Astrocyte (in vitro differentiated cells and primary cell): Measurements from ENCODE around the gene FKBP7. TPM values are rescaled to one million over a fixed set of nuclear protein-coding genes. Genes with fewer than 3 reads are reported as not detected.

Experiments
- DNase-seq: peaks from one replicate; pipeline ENCODE4 v3.0.0-alpha.2; 2010; ENCODE audit warnings: low read depth
- FAIRE-seq: peaks from 2 replicates; lab custom pipeline; 2011; peaks lifted over from hg19 to GRCh38; lab: Jason Lieb, UNC
- H2AFZ ChIP-seq: 2 replicates; pipeline ENCODE4 v1.6.0; 2012; ENCODE audit warnings: low read depth, low read length, inconsistent platforms
- H3K27ac ChIP-seq: 2 replicates; pipeline ENCODE4 v1.5.1; 2011; ENCODE audit warnings: low read depth, low read length, inconsistent platforms
- H3K27me3 ChIP-seq: 2 replicates; pipeline ENCODE4 v1.6.0; 2011; ENCODE audit warnings: low read length, inconsistent platforms; ENCODE audit not compliant: insufficient read depth
- H3K36me3 ChIP-seq: 2 replicates; pipeline ENCODE4 v1.5.1; 2011; ENCODE audit warnings: low read length, inconsistent platforms; ENCODE audit not compliant: insufficient read depth
- H3K4me1 ChIP-seq: 2 replicates; pipeline ENCODE4 v1.5.1; 2011; ENCODE audit warnings: low read length, inconsistent platforms; ENCODE audit not compliant: insufficient read depth
- H3K4me2 ChIP-seq: 2 replicates; pipeline ENCODE4 v1.6.0; 2012; ENCODE audit warnings: low read length, inconsistent platforms
- H3K4me3 ChIP-seq: 2 replicates; pipeline ENCODE4 v1.5.1; 2011; ENCODE audit warnings: low read depth, mild to moderate bottlenecking, low read length, inconsistent platforms; ENCODE audit not compliant: insufficient read depth
- H3K79me2 ChIP-seq: 2 replicates; pipeline ENCODE4 v1.6.0; 2012; ENCODE audit warnings: mild to moderate bottlenecking, low read length, inconsistent platforms; ENCODE audit not compliant: insufficient read depth
- H3K9ac ChIP-seq: 2 replicates; pipeline ENCODE4 v1.6.0; 2012; ENCODE audit warnings: mild to moderate bottlenecking, low read length, inconsistent platforms
- H3K9me3 ChIP-seq: 2 replicates; pipeline ENCODE4 v1.5.1; 2012; ENCODE audit warnings: low read depth, mild to moderate bottlenecking, low read length, inconsistent platforms; ENCODE audit not compliant: insufficient read depth
- H4K20me1 ChIP-seq: 2 replicates; pipeline ENCODE4 v1.6.0; 2012; ENCODE audit warnings: low read length, inconsistent platforms; ENCODE audit not compliant: insufficient read depth
- H3K27ac Mint-ChIP-seq: one replicate; pipeline ENCODE4 v1.8.0; 2021; ENCODE audit warnings: mild to moderate bottlenecking, mixed read lengths; ENCODE audit not compliant: unreplicated experiment
- H3K27me3 Mint-ChIP-seq: one replicate; pipeline ENCODE4 v1.8.0; 2021; ENCODE audit warnings: low read depth, mixed read lengths; ENCODE audit not compliant: unreplicated experiment
- H3K36me3 Mint-ChIP-seq: one replicate; pipeline ENCODE4 v1.8.0; 2021; ENCODE audit warnings: low read depth, mixed read lengths; ENCODE audit not compliant: unreplicated experiment
- H3K4me1 Mint-ChIP-seq: one replicate; pipeline ENCODE4 v1.8.0; 2021; ENCODE audit warnings: low read depth, mixed read lengths; ENCODE audit not compliant: unreplicated experiment
- H3K4me3 Mint-ChIP-seq: one replicate; pipeline ENCODE4 v1.8.0; 2021; ENCODE audit warnings: mild to moderate bottlenecking, moderate library complexity, mixed read lengths; ENCODE audit not compliant: unreplicated experiment
- H3K9me3 Mint-ChIP-seq: one replicate; pipeline ENCODE4 v1.8.0; 2021; ENCODE audit warnings: mild to moderate bottlenecking, mixed read lengths; ENCODE audit not compliant: unreplicated experiment
- CTCF ChIP-seq: IDR thresholded peaks from 2 replicates; pipeline ENCODE4 v1.5.1; 2011; ENCODE audit warnings: low read depth, mild to moderate bottlenecking, inconsistent platforms, low read length, moderate library complexity; ENCODE audit not compliant: insufficient read depth
- EZH2 ChIP-seq: IDR thresholded peaks from 2 replicates; pipeline ENCODE4 v1.6.1; 2012; ENCODE audit warnings: mild to moderate bottlenecking, low read length, inconsistent platforms; ENCODE audit not compliant: insufficient read depth
- total RNA-seq: library from RNA; stranded (reverse); gene quantifications from 2 replicates; pipeline ENCODE4 v1.2.1, GENCODE V29; 2021

The FKBP7 gene
- total RNA-seq, 1 donor from 2014 or later: 45.1 TPM

GRCh38 chr2:178508646-178509045 is 30.2 kb upstream of the FKBP7 start:
- H3K27me3 ChIP-seq: no peaks in the 10 kb centered on the region
- H3K4me3 Mint-ChIP-seq: no peak overlapping the region
- H3K9me3 ChIP-seq: no peaks in the 10 kb centered on the region
- H3K27me3 Mint-ChIP-seq: no peaks in the 10 kb centered on the region
- TF ChIP-seq EZH2: no peak
- no peak for TF ChIP-seq CTCF
- peaks cover under 1% of the 10 kb centered on the region for H3K36me3 ChIP-seq
- H3K4me2 ChIP-seq: no peak overlapping the region
- peaks cover 5% of the 10 kb centered on the region for H3K36me3 Mint-ChIP-seq
- H2AFZ ChIP-seq: no peak overlapping the region
- H3K4me1 ChIP-seq: peaks cover 3% of the 10 kb centered on the region
- peaks cover 11% of the 10 kb centered on the region for H3K4me1 Mint-ChIP-seq
- H4K20me1 ChIP-seq: no peaks in the 10 kb centered on the region
- no peak for DNase-seq
- H3K9me3 Mint-ChIP-seq: peaks cover 2% of the 10 kb centered on the region
- no peak overlapping the region for H3K27ac Mint-ChIP-seq
- H3K27ac ChIP-seq: no peak overlapping the region
- no peaks in the 10 kb centered on the region for H3K79me2 ChIP-seq
- FAIRE-seq: no peak
- no peak overlapping the region for H3K9ac ChIP-seq
- no peak overlapping the region for H3K4me3 ChIP-seq

DNA sequence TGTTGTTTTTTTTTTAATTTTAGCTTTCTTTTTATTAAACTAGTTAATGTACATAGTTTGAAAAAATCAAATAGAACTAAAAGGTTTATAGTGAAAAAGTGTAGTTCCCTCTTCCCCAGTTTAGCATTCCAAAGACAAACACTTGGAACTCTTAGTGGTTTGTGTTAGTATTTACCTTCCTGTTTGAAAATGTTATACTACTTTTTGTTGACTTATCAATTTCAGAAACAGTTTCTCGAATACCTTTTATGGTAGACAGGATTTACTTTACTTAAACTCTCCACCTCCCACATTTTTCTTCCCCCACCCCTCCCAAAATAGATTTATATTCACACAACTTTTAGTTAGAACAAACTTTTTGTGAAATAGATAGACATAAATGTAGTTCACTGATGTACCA is 28.5 kb upstream of the FKBP7 start:
- no peaks in the 10 kb centered on the region for H4K20me1 ChIP-seq
- Mint-ChIP-seq H3K27ac (no peak overlapping the region), H3K36me3 (peaks cover 6% of the 10 kb centered on the region), H3K9me3 (no peaks in the 10 kb centered on the region), H3K4me3 (no peak overlapping the region), H3K27me3 (no peaks in the 10 kb centered on the region), H3K4me1 (no peaks in the 10 kb centered on the region)
- peaks cover 14% of the 10 kb centered on the region for H3K36me3 ChIP-seq
- no peaks in the 10 kb centered on the region for H3K27me3 ChIP-seq
- no peaks in the 10 kb centered on the region for H3K9me3 ChIP-seq
- no peak overlapping the region for H3K9ac ChIP-seq
- no peak overlapping the region for H3K4me2 ChIP-seq
- no peak overlapping the region for H2AFZ ChIP-seq
- no peaks in the 10 kb centered on the region for H3K79me2 ChIP-seq
- DNase-seq (no peak), FAIRE-seq (no peak)
- H3K4me3 ChIP-seq: no peak overlapping the region
- no peak overlapping the region for H3K27ac ChIP-seq
- no peak for TF ChIP-seq EZH2
- no peak for TF ChIP-seq CTCF
- no peaks in the 10 kb centered on the region for H3K4me1 ChIP-seq

DNA sequence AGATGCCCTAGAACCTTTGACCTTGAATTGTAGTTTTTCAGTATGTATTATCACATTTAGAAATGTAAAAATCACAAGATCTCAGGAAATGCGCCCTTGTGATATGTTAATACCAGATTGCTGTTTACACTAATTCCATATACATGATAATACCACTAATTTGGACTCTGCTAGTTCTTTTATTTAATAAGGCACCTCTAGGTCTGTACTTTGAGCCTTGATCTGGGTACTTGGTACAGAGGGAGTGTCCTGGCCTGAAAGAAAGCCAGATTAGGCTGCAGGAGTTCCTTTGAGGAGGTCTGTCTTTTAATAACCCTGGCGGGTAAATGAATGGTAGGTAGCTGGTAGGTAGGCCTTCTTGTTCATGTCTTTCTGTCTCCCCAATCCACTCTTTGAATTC is 28.1 kb upstream of the FKBP7 start:
- peaks cover 6% of the 10 kb centered on the region for H3K36me3 Mint-ChIP-seq
- H3K9me3 ChIP-seq: no peaks in the 10 kb centered on the region
- H3K79me2 ChIP-seq: no peaks in the 10 kb centered on the region
- no peaks in the 10 kb centered on the region for H3K27me3 ChIP-seq
- H3K4me3 ChIP-seq: no peak overlapping the region
- no peak overlapping the region for H3K27ac ChIP-seq
- DNase-seq (no peak), FAIRE-seq (no peak)
- no peak overlapping the region for H3K9ac ChIP-seq
- H3K4me3 Mint-ChIP-seq: no peak overlapping the region
- H3K4me1 ChIP-seq: no peaks in the 10 kb centered on the region
- H3K36me3 ChIP-seq: peaks cover 18% of the 10 kb centered on the region
- H3K27me3 Mint-ChIP-seq: no peaks in the 10 kb centered on the region
- no peak for TF ChIP-seq CTCF
- no peak for TF ChIP-seq EZH2
- no peak overlapping the region for H3K27ac Mint-ChIP-seq
- no peak overlapping the region for H2AFZ ChIP-seq
- H3K4me2 ChIP-seq: no peak overlapping the region
- H3K4me1 Mint-ChIP-seq: no peaks in the 10 kb centered on the region
- H4K20me1 ChIP-seq: no peaks in the 10 kb centered on the region
- H3K9me3 Mint-ChIP-seq: no peaks in the 10 kb centered on the region
